ENCODE measurements around the gene APOM. TPM values are rescaled to one million over a fixed set of nuclear protein-coding genes. Genes with fewer than 3 reads are reported as not detected.
A peak's percentile ranks its signal among the peaks of the same experiment; 100 is the strongest.

APOM gene
- total and polyA plus RNA-seq, 3 donors from 2014 or later = 7.5 to 27.9 (median 9.8) TPM

DNA sequence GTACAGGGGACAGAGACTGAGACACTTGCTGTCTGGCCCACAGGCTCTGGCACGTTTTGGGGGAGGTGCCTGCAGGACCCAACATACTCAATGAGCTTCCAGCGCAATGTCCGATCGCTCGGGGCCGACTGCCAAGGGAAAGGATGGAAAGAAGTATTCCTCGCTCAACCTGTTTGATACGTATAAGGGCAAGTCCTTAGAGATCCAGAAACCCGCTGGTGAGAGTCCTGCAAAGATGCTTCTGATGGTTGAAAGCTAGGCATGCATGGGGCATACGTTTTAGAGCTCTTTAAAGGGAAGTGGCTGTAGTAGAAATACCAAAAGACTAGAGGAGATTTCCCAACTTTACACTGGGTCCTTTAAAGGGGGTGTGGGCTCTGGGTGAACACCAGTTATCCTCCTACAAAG is 33.0 kb upstream of the APOM start:
- no peaks in the 10 kb centered on the region for H3K36me3 ChIP-seq (ENCODE audit: low read depth, missing control alignments)
- peak overlapping the region in 1 of 2 donors; percentile 91 for H3K27ac ChIP-seq
- no peak for DNase-seq

DNA sequence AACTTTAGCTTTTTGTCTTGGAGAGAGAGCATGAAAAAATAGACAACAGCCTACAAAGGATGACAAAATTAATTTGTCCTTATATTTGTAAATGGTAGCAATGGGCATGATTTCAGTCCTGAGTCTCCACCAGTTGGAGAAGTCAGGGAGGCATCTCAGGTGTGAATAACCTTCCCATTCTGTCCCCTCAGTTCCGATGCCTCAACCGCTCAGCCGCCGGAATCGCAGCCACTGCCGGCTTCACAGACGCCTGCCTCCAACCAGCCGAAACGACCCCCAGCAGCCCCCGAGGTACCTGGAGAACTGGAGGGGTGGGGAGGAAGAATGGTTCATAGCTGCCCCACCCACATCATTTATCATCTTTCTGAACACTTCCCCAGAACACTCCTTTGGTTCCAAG is 31.6 kb upstream of the APOM start:
- DNase-seq = no peak
- no peaks in the 10 kb centered on the region for H3K36me3 ChIP-seq (ENCODE audit: low read depth, missing control alignments)
- intact Hi-C loops (cut with DNase I; ENCODE audit: low total_unique reads) = no loop called here

More for the DNA sequence above, 33.0 kb upstream of the APOM start:
- H3K27me3 ChIP-seq = no peaks in the 10 kb centered on the region
- peaks cover 15% of the 10 kb centered on the region for H3K4me1 ChIP-seq
- 42 to 51% methylated on average over 10 of the region's 10 CpGs for WGBS, 2 donors
- H3K4me3 ChIP-seq = no peak overlapping the region
- intact Hi-C loops (cut with DNase I; ENCODE audit: low total_unique reads) = no loop called here
- TF ChIP-seq, protein P1, sequence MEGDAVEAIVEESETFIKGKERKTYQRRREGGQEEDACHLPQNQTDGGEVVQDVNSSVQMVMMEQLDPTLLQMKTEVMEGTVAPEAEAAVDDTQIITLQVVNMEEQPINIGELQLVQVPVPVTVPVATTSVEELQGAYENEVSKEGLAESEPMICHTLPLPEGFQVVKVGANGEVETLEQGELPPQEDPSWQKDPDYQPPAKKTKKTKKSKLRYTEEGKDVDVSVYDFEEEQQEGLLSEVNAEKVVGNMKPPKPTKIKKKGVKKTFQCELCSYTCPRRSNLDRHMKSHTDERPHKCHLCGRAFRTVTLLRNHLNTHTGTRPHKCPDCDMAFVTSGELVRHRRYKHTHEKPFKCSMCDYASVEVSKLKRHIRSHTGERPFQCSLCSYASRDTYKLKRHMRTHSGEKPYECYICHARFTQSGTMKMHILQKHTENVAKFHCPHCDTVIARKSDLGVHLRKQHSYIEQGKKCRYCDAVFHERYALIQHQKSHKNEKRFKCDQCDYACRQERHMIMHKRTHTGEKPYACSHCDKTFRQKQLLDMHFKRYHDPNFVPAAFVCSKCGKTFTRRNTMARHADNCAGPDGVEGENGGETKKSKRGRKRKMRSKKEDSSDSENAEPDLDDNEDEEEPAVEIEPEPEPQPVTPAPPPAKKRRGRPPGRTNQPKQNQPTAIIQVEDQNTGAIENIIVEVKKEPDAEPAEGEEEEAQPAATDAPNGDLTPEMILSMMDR (IDR thresholded peaks at IDR 0.05) = no peak
- TF ChIP-seq POLR2A (IDR thresholded peaks at IDR 0.05) = no peak
- H3K9me3 ChIP-seq = no peaks in the 10 kb centered on the region

DNA sequence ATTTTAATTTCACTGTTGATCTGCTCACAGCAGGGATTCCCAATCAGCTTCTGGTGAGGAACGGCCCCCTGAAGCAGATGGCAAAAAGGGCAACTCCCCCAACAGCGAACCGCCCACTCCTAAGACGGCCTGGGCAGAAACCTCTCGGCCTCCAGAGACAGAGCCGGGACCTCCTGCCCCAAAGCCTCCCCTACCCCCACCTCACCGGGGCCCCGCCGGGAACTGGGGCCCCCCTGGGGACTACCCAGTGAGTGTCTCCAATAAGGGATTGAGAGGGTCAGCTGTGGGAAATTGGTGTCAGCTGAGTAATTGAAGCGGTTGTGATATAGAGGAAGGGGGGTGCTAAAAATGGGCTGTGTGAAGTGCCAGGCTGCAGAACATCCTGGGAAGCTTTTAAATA is 28.7 kb upstream of the APOM start:
- TF ChIP-seq POLR2A (IDR thresholded peaks at IDR 0.05) = no peak
- TF ChIP-seq, protein P1 (IDR thresholded peaks at IDR 0.05) = no peak
- 86 to 94% methylated on average over 9 to 10 of the region's 10 CpGs for WGBS, 2 donors
- no peak for DNase-seq
- Histone ChIP-seq H3K36me3 (ENCODE audit: low read depth, missing control alignments) (peaks cover 3% of the 10 kb centered on the region), H3K9me3 (no peaks in the 10 kb centered on the region), H3K4me3 (no peak overlapping the region), H3K27me3 (no peaks in the 10 kb centered on the region), H3K4me1 (peaks cover 9% of the 10 kb centered on the region), H3K27ac (no peak overlapping the region)
- intact Hi-C loops (cut with DNase I; ENCODE audit: low total_unique reads) = no loop called here

More for the DNA sequence above, 31.6 kb upstream of the APOM start:
- peaks cover 15% of the 10 kb centered on the region for H3K4me1 ChIP-seq
- H3K27ac ChIP-seq = no peak overlapping the region
- 87 to 88% methylated on average over 10 of the region's 10 CpGs for WGBS, 2 donors
- no peak overlapping the region for H3K4me3 ChIP-seq
- H3K27me3 ChIP-seq = no peaks in the 10 kb centered on the region
- no peak for TF ChIP-seq POLR2A (IDR thresholded peaks at IDR 0.05)
- TF ChIP-seq, protein P1 (IDR thresholded peaks at IDR 0.05) = no peak
- no peaks in the 10 kb centered on the region for H3K9me3 ChIP-seq

DNA sequence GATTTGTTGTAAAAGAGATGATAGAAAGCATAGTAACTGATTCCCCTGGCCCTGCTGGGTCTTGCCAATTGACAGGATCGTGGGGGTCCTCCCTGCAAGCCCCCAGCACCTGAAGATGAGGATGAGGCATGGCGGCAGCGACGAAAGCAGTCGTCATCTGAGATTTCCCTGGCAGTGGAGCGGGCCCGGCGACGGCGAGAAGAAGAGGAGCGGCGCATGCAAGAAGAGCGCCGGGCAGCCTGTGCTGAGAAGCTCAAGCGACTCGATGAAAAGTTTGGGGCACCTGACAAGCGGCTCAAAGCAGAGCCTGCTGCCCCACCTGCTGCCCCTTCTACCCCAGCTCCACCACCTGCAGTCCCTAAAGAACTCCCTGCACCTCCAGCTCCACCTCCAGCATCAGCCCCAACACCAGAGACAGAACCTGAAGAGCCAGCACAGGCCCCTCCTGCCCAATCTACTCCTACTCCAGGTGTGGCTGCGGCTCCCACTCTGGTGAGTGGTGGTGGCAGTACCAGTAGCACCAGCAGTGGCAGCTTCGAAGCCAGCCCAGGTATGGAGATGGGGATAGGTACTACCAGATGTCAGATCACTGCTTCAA is 27.9 kb upstream of the APOM start:
- peaks cover 3% of the 10 kb centered on the region for H3K36me3 ChIP-seq (ENCODE audit: low read depth, missing control alignments)
- DNase-seq = no peak
- TF ChIP-seq, protein P1 (IDR thresholded peaks at IDR 0.05) = no peak
- TF ChIP-seq POLR2A (IDR thresholded peaks at IDR 0.05) = no peak

DNA sequence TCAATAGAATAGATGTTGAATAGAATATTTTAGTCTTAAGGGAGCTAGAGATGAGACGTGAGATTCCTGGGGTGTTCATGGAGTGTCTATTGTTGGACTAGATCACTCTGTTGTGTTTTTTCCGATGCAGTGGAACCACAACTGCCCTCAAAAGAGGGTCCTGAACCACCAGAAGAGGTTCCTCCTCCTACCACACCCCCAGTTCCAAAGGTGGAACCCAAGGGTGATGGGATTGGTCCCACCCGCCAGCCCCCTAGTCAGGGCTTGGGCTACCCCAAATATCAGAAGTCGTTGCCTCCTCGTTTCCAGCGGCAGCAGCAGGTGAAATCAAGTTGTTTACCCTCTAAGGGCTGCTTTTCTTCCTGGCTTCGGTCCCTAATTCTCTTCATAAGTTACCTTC is 26.7 kb upstream of the APOM start:
- Histone ChIP-seq H3K4me3 (no peak overlapping the region), H3K27ac (no peak overlapping the region), H3K4me1 (peaks cover 4% of the 10 kb centered on the region), H3K9me3 (no peaks in the 10 kb centered on the region), H3K27me3 (no peaks in the 10 kb centered on the region), H3K36me3 (ENCODE audit: low read depth, missing control alignments) (peaks cover 3% of the 10 kb centered on the region)
- TF ChIP-seq, protein P1 (IDR thresholded peaks at IDR 0.05) = no peak
- no peak for TF ChIP-seq POLR2A (IDR thresholded peaks at IDR 0.05)
- intact Hi-C loops (cut with DNase I; ENCODE audit: low total_unique reads) = no loop called here
- 85 to 86% methylated on average over 7 of the region's 7 CpGs for WGBS, 2 donors
- no peak for DNase-seq

More for the DNA sequence above, 27.9 kb upstream of the APOM start:
- intact Hi-C loops (cut with DNase I; ENCODE audit: low total_unique reads) = no loop called here
- Histone ChIP-seq H3K9me3 (no peaks in the 10 kb centered on the region), H3K27me3 (no peaks in the 10 kb centered on the region), H3K27ac (no peak overlapping the region), H3K4me1 (peaks cover 3% of the 10 kb centered on the region), H3K4me3 (no peak overlapping the region)
- WGBS, 2 donors = 94 to 100% methylated on average over 3 to 19 of the region's 19 CpGs

Measured in testis (tissue), 3 donors.